ENCODE measurements around the gene NKX6-2.
"Not testable (repeated sequence)": the region's sequence is repeated elsewhere in the genome, so short reads cannot be mapped to it uniquely, and the experiment has no call there.

NKX6-2 gene

DNA sequence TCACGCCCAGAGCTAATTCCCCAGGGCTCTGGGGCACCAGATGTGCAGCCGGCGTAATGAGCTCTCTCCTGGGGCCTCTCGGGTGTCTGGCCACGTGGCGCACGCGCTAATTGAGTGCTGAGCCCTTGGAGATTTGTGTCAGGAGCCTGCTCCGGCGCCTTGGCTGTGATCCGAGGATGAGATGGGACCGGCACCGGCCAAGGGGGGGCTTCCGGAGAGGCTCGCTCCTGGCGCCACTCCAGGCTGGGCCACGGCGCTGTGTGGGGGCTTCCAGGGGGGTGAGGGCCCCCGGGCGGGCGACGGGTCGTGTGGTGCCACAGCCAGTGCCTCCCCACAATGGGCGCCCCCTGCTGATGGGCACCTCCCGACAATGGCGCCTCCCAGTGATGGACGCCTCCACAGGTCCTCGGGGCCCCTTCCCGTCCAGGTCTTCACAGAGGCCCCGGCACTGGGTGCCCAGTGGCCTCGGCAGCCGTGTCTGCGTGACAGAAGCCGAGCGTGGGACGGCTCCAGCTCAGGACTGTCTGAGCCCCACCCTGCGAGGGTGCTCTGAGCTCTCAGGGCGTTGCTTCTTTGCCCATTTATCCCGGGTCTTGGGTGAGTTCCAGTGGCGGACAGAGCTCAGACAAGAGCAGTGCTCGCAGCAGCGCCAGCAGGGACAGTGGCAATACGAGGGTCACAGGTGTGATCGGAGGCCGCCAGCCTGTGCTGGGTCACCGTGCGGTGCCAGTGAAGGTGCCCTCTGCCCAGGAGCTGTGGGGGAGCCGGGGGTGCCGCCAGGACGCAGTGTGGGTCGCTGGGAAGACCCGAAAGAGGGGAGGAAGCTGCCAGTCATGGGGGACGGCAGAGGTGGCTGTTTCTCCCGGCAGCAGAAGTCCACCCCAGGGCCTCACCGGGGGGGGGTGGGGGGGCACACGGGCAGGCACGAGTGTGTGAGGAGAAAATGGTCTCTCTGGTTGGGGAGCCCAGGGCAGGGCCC is 8.2 kb upstream of the NKX6-2 start:
- peak; percentile 56 for DNase-seq

- DNase-seq: no peak
Measured at GRCh38 chr10:132793213-132793612, 7.3 kb upstream of the NKX6-2 start.

DNA sequence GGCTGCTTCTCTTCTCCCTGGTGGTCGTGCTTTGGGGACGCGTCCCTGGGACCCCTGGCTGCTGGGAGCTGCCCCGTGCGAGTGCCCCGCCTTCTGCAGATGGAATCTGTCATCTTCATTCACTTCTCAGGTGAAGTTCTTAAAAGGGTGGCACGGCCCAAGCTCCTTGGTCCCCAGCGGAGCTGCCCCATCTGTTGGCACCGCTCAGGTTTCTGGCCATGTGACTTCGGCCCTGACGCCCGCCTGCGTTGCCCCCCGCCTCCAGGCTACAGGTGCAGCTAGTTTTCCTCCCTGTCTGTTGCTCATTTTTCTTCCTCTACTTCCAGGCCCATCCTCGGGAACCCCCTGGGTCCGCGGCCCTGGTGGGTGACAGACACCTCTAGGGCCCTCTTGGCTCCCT is 6.8 kb upstream of the NKX6-2 start:
- DNase-seq: no peak

DNA sequence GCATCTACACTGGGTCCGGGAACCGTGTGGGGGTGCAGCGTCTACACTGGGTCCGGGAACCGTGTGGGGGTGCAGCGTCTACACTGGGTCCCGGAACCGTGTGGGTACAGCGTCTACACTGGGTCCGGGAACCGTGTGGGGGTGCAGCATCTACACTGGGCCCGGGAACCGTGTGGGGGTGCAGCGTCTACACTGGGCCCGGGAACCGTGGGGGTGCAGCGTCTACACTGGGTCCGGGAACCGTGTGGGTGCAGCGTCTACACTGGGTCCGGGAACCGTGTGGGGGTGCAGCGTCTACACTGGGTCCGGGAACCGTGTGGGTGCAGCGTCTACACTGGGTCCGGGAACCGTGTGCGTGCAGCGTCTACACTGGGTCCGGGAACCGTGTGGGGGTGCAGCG is 6.2 kb upstream of the NKX6-2 start:
- not testable (repeated sequence) for DNase-seq

- peak; percentile 44 for DNase-seq
Measured at GRCh38 chr10:132790934-132791829, 5.2 kb upstream of the NKX6-2 start.

GRCh38 chr10:132790470-132790869 is 4.5 kb upstream of the NKX6-2 start:
- DNase-seq: peak; percentile 39

- DNase-seq: no peak
Measured at GRCh38 chr10:132789659-132790148, 3.8 kb upstream of the NKX6-2 start.

GRCh38 chr10:132788831-132789219 is 2.9 kb upstream of the NKX6-2 start:
- peak; percentile 55 for DNase-seq

DNA sequence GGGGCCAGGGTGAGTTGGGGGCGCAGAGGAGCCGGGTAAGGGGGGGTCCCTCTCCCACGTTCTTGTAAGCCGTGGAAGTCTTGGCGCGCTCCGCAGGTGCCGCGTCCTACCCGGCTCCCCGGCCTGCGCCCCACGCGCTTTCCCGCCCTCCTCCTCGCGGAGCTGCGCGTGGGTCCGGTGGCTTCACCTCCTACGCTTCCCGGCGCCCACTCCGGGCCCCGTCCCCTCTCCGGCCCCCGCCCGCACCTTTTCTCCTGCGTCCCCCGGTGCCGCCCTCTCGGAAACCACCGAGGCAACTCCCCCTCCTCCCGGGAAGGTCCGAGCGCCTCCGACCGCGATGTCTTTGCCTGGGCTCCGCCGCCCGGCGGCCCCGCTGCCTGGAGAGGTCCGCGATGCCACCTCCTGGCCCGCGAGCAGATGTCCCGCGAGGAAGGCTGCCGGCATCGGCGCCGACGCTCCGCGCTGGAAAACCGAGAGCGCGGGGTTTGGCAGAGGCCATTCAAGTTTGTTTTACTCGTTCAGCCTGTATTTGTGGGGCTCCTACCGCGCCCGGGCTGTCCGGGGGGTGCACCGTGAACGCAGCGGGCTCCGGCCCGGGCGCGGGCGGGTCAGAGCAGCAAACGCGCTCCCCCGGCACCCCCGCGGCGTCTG is 2.4 kb upstream of the NKX6-2 start:
- peak; percentile 63 for DNase-seq

- DNase-seq: peak; percentile 57
Measured at GRCh38 chr10:132787495-132788179, 1.7 kb upstream of the NKX6-2 start.

DNA sequence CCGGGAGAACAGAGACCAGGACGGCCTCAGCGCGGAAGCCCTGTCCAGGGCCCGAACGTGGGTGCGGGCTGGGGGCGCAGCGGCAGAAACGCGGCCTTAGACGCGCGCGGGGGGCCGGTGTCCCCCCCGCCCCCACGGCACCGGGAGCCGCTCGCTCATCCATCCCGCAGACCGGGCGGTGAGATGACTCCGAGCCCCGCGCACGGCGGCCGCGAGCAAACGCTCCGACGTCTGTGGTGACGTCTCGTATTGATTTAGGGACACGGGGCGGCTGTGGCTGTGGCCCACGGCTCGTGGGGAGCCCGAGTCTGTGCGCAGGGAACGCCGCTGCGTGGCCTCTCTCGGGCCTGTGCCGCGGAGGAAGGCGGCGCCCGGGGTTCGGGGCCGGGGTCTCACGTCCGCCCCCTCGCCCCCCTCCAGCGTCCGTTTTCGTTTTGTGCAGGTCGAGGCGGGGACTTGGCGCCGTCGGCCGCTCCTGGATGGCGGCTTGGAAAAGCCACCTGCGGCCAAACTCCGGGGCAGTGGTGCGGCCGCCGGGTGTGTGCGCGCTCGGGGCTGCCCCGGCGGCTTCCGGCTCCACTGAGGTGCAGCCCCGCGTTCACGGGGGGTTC is 1.0 kb upstream of the NKX6-2 start:
- peak; percentile 73 for DNase-seq

- DNase-seq: peak; percentile 60
Measured at GRCh38 chr10:132786476-132786883, 533 bp upstream of the NKX6-2 start.

- peak; percentile 65 for DNase-seq
Measured at GRCh38 chr10:132784866-132785722, 853 bp downstream of the NKX6-2 start.

GRCh38 chr10:132783940-132784865 is 1.7 kb downstream of the NKX6-2 start:
- DNase-seq: peak; percentile 79

GRCh38 chr10:132783165-132783939 is 2.6 kb downstream of the NKX6-2 start:
- peak; percentile 76 for DNase-seq

- DNase-seq: no peak
Measured at GRCh38 chr10:132781556-132781955, 4.4 kb downstream of the NKX6-2 start.

GRCh38 chr10:132780356-132780755 is 5.6 kb downstream of the NKX6-2 start:
- DNase-seq: no peak

DNA sequence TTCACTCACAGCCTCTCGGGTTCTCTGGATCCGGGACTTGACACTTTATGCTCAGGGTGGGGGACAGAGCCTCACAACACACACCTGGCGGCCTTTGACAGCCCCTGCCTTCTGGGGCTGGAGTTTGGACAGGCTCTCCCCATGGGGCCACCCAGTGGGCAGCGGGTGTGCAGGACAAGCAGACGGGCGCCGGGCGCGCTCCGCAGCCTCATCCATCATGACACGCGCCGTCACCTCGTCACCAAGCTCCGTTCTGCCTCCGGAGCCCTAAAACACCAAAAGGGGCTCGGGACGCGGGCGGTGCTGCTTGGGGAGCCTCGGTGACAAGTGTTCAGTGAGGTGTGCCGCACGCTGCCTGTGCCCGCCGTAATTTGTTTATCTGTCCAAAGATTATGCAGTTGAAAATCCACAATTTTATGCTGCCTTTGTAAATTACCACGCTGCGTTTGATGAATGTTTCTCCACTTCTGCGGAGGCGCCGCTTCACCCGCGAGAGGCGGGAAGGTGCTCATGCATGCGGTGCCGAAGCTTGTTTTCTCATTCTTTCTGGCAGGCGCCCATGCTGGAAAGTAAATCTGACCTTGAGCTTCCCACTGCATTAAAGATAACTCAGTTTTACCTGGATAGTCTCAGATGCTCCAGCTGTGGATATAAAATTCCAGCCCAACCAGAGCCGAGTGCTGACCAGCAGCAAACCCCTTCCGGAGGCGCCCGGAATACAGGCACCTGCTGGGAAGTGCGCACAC is 6.2 kb downstream of the NKX6-2 start:
- no peak for DNase-seq
